GM19240 (cell line): ENCODE measurements around the gene WDFY1.

Source experiments
- DNase-seq: peaks from one replicate; pipeline ENCODE4 v3.0.0; 2011; ENCODE audit warnings: low spot score; ENCODE audit not compliant: insufficient read length

The WDFY1 gene

GRCh38 chr2:223930103-223930976 lies 14.8 kb downstream of the WDFY1 start:
- no peak for DNase-seq

GRCh38 chr2:223929571-223930102 lies 15.5 kb downstream of the WDFY1 start:
- DNase-seq, result no peak

DNA sequence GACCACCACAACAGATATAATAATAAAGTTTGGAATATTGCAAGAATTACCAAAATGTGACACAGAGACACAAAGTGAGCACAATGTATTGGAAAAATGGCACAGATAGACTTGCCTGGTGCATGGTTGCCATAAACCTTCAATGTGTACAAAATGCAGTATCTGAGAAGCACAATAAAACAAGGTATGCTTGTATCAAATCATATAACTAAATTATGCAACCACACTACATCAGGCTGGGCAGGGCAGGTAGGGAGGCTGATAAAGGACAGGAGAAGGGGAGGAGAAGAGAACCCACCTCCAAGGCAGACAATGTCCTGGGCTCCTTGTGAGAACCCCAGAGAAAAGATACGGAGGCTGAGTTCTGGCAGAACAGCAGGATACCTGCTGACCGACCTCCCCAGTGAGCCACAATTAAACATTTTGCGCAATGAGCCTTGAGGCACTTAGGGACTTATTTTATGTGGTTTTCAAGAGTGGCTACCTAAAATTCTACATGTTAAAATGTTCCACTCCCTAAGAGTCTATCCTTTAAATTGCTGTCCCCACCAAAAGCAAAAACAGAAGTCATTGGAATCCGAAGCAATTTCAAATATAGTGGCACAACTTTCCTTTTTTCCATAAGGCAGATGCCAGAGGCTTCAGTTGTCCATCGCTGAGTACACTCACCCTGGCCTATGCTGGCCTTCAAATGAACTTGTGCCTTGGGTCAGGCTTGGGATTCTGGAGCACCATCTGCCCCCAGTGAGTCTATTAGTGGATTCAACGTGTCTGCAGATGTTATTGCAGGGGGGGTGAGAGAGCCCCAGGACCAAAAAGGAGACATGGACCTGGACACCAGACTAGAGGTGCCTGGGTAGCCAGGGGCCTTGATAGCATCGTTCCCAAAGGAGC lies 16.8 kb downstream of the WDFY1 start:
- no peak for DNase-seq

DNA sequence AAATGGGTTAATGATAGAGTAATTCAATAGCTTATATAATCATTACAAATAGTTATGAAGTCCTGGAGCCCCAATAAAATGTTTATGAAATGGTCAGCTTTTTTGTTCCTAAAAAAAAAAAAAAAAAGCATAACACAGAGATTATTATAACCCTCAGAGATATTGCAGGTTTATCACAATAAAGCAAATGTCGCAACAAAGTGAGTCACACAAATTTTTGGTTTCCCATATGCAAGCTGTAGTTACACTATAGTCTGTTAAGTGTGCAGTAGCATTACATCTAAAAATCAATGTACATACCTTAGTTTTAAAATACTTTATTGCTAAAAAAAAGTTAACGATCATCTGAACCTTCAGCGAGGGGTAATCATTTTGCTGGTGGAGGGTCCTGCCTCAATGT lies 20.0 kb downstream of the WDFY1 start:
- DNase-seq, result no peak

DNA sequence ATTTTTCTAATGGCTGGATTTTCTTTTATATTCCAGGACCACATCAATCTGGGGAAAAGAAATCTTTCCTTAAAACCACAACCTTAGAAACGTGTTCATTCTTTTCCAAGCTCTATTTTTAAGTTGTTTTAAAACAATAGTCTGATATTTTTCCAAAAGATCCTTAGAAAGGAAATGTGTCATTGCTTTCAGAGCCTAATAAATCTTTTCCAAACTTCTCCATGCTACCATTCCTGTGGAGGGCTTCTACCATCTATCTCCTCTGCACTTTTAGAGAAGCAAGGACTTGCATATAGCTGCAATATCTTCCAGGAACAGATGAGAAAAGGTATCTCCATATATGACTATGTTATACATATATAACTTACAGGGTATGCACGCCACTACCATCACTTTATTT lies 21.2 kb downstream of the WDFY1 start:
- DNase-seq, result no peak

GRCh38 chr2:223922308-223922707 lies 22.8 kb downstream of the WDFY1 start:
- no peak for DNase-seq

DNA sequence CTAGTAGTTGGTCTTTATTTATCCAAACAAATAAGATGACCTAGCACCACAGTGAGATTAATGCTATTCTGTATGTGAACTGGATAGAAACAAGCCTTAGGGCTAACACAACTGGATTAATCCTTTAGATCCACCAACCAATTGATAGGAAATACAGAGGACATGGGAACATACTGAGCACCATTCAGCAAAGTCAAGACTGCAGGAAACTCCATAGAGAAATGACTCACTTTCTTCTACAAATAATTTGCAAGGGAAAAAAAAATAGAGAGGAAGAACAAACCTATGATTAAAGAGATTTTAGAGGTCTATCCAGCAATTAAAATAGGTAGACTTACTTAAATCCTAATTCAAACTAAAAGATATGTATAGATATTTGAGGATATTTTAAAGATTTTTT lies 23.9 kb downstream of the WDFY1 start:
- no peak for DNase-seq

DNA sequence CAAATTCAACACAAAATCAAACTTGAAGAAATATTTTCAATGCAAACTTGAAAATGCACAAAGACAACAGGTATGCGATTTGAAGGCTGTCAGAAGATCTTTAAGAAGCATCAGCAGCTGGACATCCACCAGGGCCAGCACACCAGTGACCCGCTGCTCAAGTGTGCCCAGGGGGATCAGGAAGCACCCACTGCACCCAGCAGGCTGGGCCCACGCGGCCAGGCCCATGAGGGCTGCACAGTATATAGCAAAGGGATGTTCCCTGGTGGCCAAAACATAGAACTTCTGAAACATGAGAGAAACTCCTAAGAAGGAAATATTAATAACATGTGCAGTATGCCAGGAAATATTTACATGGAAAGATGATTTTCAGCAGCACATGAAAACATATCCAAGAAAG lies 25.0 kb downstream of the WDFY1 start:
- DNase-seq, result no peak

DNA sequence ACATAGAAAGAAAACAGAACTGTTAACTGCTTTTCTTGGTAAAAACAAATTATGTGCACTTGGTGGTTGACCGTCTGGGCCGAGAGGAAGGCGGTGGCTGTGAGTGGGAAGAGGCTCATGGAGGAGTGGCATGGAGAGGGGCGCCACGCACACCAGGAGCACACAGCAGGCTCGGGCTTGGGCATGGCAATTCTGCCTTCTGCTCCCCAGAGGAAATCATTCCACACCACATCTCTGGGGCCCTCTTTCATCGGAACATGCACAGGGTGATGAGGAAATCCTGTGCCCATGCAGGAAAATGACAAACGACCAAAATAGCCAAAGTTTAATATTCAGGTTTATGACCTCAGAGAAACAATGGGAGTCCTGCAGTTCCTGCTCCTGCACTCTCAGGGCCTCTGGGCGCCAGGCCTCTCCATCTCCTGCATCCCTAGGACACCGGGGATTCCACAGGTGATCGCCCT lies 26.4 kb downstream of the WDFY1 start:
- no peak for DNase-seq

DNA sequence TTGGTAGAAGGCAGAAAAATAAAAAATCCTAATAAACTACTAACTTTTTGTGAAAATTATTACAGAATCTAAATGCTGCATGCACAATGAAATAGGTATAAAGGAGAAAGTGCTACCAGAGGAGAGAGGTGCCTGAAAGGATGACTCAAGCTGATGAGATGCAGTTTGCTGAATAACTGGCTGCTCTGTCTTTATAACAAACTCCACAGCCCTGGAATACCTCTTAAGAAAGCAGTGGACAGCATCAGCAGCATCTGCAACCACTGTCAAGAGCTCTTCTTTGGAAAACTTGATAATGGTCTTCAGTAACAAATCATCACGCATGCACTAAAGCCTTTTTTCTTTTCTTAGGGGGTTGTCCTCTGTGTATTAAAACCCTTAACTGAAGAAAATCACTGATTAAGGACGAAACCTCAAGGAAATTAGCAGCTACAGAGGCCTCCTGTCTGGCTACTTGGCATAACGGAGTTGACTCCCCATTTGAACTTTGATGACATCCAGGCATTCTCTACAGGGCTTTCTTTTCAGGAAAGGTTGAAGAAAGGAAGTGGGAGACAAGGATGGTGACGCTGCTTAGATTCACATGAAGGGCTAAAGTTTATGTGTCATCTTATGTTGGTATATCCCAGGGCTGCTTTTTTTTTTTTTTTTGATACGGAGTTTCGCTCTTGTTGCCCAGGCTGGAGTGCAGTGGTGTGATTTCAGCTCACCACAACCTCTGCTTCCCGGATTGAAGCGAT lies 28.8 kb downstream of the WDFY1 start:
- DNase-seq, result no peak

DNA sequence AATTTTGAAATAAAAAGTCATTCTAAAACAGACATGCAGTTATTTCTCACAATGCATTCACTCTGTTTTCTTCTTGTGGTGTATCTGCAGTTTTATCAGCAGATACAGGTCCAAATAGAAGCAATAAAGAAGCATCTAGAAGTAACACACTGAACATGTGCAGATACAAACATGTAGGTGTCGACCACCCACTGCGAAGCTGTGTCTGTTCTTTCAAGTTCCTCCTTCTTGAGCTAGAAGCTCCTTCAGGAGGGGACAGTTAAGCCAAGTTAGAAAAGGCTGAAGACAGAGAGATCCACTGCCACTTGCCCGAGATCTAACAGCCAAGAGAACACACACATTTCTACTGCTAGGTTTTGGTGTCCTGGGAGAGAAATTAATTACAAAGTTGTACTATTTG lies 30.1 kb downstream of the WDFY1 start:
- DNase-seq, result no peak

DNA sequence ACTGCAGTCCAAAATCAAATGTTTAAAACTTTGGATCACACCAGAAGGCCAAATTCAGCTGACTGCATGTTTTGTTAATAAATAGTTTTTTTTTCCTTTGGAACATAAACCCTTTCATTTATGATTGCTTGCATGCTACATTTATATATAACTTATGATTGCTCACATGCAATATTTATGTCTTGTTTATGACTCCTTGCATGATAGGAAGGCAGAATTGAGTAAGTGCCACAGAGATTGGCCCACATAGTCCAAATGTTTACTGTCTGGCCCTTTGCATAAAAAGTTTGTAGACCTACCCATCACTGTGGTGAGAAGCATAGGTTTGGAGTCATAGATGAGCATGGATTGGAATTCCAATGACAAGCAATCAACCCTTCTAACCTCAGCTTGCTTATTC lies 30.8 kb downstream of the WDFY1 start:
- DNase-seq, result no peak

GRCh38 chr2:223909001-223909741 lies 36.0 kb downstream of the WDFY1 start:
- DNase-seq, result no peak

DNA sequence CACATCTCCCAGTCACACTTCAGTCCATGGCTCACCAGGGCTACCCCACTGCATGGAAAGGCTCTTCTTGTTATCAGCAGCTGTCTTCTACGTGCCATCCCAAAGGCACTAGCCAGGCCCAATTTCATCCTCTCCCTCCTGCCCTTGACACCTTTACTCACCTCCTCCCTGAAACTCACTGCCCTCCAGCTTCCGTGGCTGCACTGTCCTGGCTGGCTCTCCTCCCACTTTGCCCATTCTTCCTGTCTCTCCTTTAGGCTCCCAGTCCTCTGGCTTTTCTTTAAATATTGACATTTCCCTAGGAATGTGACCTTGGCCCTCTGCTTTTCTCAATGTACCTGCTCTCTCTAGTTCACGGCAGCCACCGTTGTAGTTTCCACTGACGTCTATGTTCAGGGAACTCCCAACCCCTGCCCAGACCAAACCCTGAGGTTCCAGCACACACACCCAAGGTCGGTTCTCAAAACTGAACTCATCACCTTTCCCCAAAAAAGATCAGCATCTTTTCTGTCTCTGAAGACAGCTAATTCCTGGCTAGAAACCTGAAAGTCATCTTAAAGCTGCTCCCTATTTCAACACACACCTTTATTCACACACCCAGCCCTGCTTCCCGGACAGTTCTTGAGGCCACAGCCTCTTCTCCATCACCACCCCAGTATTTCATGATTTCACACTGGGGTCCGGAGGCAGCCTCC lies 36.7 kb downstream of the WDFY1 start:
- no peak for DNase-seq

- no peak for DNase-seq
These were observed 39.1 kb downstream of the WDFY1 start for GRCh38 chr2:223905996-223906395.

- no peak for DNase-seq
These were observed 43.3 kb downstream of the WDFY1 start for GRCh38 chr2:223901854-223902253.

- DNase-seq, result no peak
These were observed 43.8 kb downstream of the WDFY1 start for GRCh38 chr2:223901311-223901710.

DNA sequence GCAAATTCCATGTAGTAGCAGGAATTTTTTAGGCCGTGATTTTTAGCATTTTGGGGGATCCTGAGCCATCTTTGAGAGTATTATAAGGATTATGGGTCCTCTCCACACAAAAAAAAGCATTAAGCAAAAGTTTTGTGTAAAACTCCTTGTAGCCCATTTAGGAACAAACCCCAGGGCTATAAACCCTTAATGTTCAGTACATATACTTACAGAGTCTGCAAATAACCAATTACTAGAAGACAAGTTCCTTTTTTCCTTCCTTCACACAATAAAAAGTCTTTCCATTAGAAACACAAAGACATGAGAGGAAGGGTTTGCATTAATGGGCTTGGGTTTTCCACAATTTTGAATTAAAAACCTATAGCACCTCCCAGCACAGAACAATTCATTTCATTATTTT lies 44.6 kb downstream of the WDFY1 start:
- DNase-seq, result no peak

DNA sequence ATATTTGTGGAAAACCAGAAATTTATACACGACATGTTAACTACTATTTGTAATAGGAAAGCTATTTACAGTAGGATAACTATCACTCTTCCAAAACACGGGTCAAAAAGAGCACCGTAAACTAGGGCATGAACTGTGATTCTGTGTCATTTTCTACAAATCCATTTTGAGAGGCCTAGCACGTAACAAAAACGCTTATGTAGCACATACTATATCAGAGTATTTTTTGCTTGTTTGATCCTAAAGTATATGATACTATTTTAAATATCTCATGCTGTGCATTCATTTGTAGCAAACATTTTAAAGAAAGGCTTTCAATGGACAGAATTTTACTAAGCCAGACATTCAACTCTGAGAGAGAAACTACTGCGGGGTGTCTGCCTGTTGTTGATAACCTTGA lies 45.1 kb downstream of the WDFY1 start:
- no peak for DNase-seq

DNA sequence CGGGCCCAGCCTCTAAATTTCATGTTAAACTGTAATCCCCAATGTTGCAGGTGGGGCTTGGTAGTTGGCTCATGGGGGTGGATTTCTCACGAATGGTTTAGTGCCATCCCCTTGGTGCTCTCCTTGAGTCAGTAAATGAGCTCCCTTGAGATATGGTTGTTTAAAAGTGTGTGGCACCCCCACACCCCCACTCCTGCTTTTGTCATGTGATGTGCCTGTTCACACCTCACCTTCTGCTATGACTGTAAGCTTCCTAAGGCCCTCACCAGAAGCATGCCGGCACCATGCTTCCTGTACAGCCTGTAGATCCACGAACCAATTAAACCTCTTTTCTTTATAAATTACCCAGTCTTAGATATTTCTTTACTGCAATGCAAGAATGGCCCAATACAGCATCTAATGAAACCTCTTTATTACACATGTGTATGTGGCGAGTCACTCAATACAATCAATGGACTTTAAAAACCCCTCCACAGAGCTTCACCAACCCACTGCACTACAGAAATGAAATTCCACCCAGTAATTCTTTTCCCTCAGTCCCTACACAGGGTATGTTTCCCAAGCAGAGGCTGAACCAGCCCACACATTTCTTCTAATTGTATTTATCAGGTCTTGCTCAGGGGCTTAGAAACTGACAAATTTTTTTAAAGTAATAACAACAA lies 47.3 kb downstream of the WDFY1 start:
- DNase-seq, result no peak
